IMR-90 (cell line): ENCODE data around the gene CHRDL1. TPM values are rescaled to one million over a fixed set of nuclear protein-coding genes. Genes with fewer than 3 reads are reported as not detected.

ENCODE experiments used
- ATAC-seq: fragments of 200-7000 bp; cut with Tn5 transposase; 2 replicates; pipeline ENCODE4 v1.9.1; 2020; ENCODE audit warnings: low read depth, mild to moderate bottlenecking, moderate library complexity
- BruUV-seq: library from RNA; stranded (reverse); fragments of 400-500 nt; replicated peaks from 2 replicates; lab custom pipeline; 2021; lab: Mats Ljungman, UMichigan
- CTCF ChIA-PET: fragments of 300-600 bp; formaldehyde crosslinking; extraction: SDS; loops from one replicate; lab custom pipeline; 2021; ENCODE audit warnings: antibody characterized with exemption; lab: Yijun Ruan, JAX
- POLR2A ChIA-PET: fragments of 300-600 bp; sonication (Branson Sonifier 250); formaldehyde crosslinking; loops from one replicate; lab custom pipeline; 2022; ENCODE audit warnings: antibody characterized with exemption; ENCODE audit not compliant: unreplicated experiment; lab: Charles Lee
- DNase-seq: peaks from one replicate; pipeline ENCODE4 v3.0.0; 2013
- H2AFZ ChIP-seq: replicated peaks from 2 replicates; pipeline ENCODE3; 2013; ENCODE audit warnings: low read length, mild to moderate bottlenecking; ENCODE audit not compliant: poor library complexity
- H2AK5ac ChIP-seq: 2 replicates; pipeline ENCODE4 v1.6.1; 2013; ENCODE audit warnings: low read depth, low read length, inconsistent platforms
- H2AK9ac ChIP-seq: replicated peaks from 2 replicates; pipeline ENCODE3; 2013; ENCODE audit warnings: mild to moderate bottlenecking, low read depth, low read length, moderate library complexity; ENCODE audit not compliant: poor library complexity
- H2BK120ac ChIP-seq: 2 replicates; pipeline ENCODE4 v1.6.1; 2013; ENCODE audit warnings: low read depth, low read length, inconsistent platforms
- H2BK15ac ChIP-seq: 3 replicates; pipeline ENCODE4 v1.6.1; 2013; ENCODE audit warnings: low read depth, low read length, inconsistent platforms
- H2BK20ac ChIP-seq: 2 replicates; pipeline ENCODE4 v1.6.1; 2013; ENCODE audit warnings: low read depth, mild to moderate bottlenecking, inconsistent platforms, low read length, moderate library complexity
- H2BK5ac ChIP-seq: 2 replicates; pipeline ENCODE4 v1.6.1; 2013; ENCODE audit warnings: mild to moderate bottlenecking, low read depth, low read length, inconsistent platforms; ENCODE audit not compliant: poor library complexity, severe bottlenecking
- H3K14ac ChIP-seq: replicated peaks from 2 replicates; pipeline ENCODE4 v1.6.1; 2013; ENCODE audit warnings: low read depth, low read length, inconsistent platforms
- H3K18ac ChIP-seq: 2 replicates; pipeline ENCODE4 v1.6.1; 2013; ENCODE audit warnings: low read depth, low read length, control low read depth
- H3K23ac ChIP-seq: 2 replicates; pipeline ENCODE4 v1.6.1; 2013; ENCODE audit warnings: low read depth, low read length, inconsistent platforms
- H3K27ac ChIP-seq: 2 replicates; pipeline ENCODE4 v1.5.1; 2013; ENCODE audit warnings: mild to moderate bottlenecking, control low read depth, low read length; ENCODE audit not compliant: insufficient read depth
- H3K27me3 ChIP-seq: 2 replicates; pipeline ENCODE4 v1.6.1; 2013; ENCODE audit warnings: low read length; ENCODE audit not compliant: control insufficient read depth, insufficient read depth
- H3K36me3 ChIP-seq: 2 replicates; pipeline ENCODE4 v1.6.1; 2013; ENCODE audit warnings: low read length, mixed read lengths; ENCODE audit not compliant: control insufficient read depth, insufficient read depth
- H3K4ac ChIP-seq: 2 replicates; pipeline ENCODE4 v1.6.1; 2013; ENCODE audit warnings: low read depth, low read length, inconsistent platforms
- H3K4me1 ChIP-seq: 2 replicates; pipeline ENCODE4 v1.6.1; 2013; ENCODE audit warnings: low read length, mixed read lengths; ENCODE audit not compliant: control insufficient read depth, insufficient read depth
- H3K4me2 ChIP-seq: 2 replicates; pipeline ENCODE4 v1.6.1; 2013; ENCODE audit warnings: low read depth, mild to moderate bottlenecking, control low read depth, low read length, moderate library complexity
- H3K4me3 ChIP-seq: 2 replicates; pipeline ENCODE4 v1.5.1; 2013; ENCODE audit warnings: low read depth, mild to moderate bottlenecking, control low read depth, low read length, moderate library complexity; ENCODE audit not compliant: insufficient read depth
- H3K56ac ChIP-seq: 2 replicates; pipeline ENCODE4 v1.6.1; 2013; ENCODE audit warnings: low read length, inconsistent platforms; ENCODE audit not compliant: insufficient read depth; ENCODE audit errors: extremely low read depth
- H3K79me1 ChIP-seq, 2 experiments: 2 replicates each; pipeline ENCODE4 v1.6.1; 2013; ENCODE audit warnings: low read length in 2 of 2, inconsistent platforms in 1 of 2, low read depth in 1 of 2
- H3K9ac ChIP-seq: 2 replicates; pipeline ENCODE4 v1.6.1; 2013; ENCODE audit warnings: low read depth, low read length, control low read depth
- H3K9me1 ChIP-seq: 2 replicates; pipeline ENCODE4 v1.6.1; 2013; ENCODE audit warnings: low read length, inconsistent platforms; ENCODE audit not compliant: insufficient read depth
- H3K9me3 ChIP-seq: 2 replicates; pipeline ENCODE4 v1.6.1; 2013; ENCODE audit warnings: low read length; ENCODE audit not compliant: control insufficient read depth, insufficient read depth
- H4K20me1 ChIP-seq: 2 replicates; pipeline ENCODE4 v1.6.1; 2013; ENCODE audit warnings: low read length, inconsistent platforms; ENCODE audit not compliant: insufficient read depth
- H4K5ac ChIP-seq: 2 replicates; pipeline ENCODE4 v1.6.1; 2013; ENCODE audit warnings: mild to moderate bottlenecking, low read depth, low read length, control low read depth
- H4K8ac ChIP-seq, 2 experiments: 2 replicates each; pipeline ENCODE4 v1.6.1; 2013; ENCODE audit warnings: low read depth in 2 of 2, low read length in 2 of 2, control low read depth in 1 of 2, inconsistent platforms in 1 of 2
- H4K91ac ChIP-seq: 2 replicates; pipeline ENCODE4 v1.6.1; 2013; ENCODE audit warnings: low read depth, low read length, inconsistent platforms; ENCODE audit not compliant: insufficient read depth
- RFX5 ChIP-seq: IDR thresholded peaks from 2 replicates; pipeline ENCODE4 v1.8.0; 2012; ENCODE audit warnings: low read depth, mild to moderate bottlenecking, low read length, moderate library complexity
- WGBS, 2 experiments: methylation state at CpG; one replicate each; pipeline versions ENCODE4 v1.1.5 to v1.1.7; 2013; ENCODE audit warnings: missing lambda C conversion rate in 2 of 2; ENCODE audit not compliant: insufficient read length in 1 of 2; ENCODE audit errors: extremely low coverage in 2 of 2; 5-methylcytosine and 5-hydroxymethylcytosine counted together
- dilution Hi-C: fragments of 300-500 bp; cut with HindIII; formaldehyde crosslinking; loops from one replicate; pipeline ENCODE4 v1.14.3; 2018; ENCODE audit warnings: low sequenced_read_pairs; ENCODE audit not compliant: unreplicated experiment
- in situ Hi-C: fragments of 300-500 bp; cut with MboI; formaldehyde crosslinking; loops from 3 replicates; pipeline ENCODE4 v1.14.3; 2019; ENCODE audit warnings: low sequenced_read_pairs, inconsistent platforms, mixed read lengths
- intact Hi-C: fragments of 100-400 bp; cut with micrococcal nuclease; formaldehyde crosslinking; loops from 2 replicates; pipeline ENCODE4 v1.10.0; 2022
- polyA plus RNA-seq, 3 experiments: library from polyadenylated mRNA; depleted of rRNA; stranded (reverse); fragments of >200 nt; gene quantifications; 2 replicates each; pipeline ENCODE4 v1.2.3, GENCODE V29; 2012; ENCODE audit warnings: low replicate concordance in 1 of 3
- total RNA-seq: library from RNA; depleted of rRNA; stranded (reverse); fragments of >200 nt; gene quantifications from 2 replicates; pipeline ENCODE4 v1.2.3, GENCODE V29; 2012

CHRDL1 gene
- total and polyA plus RNA-seq, 2 of the 4 experiments (the other 2 are of a cell fraction): 0.36 to 0.58 TPM

GRCh38 chrX:110746014-110746413, 49.6 kb downstream of the CHRDL1 start:
- H3K9me1 ChIP-seq: no peaks in the 10 kb centered on the region; the same call in 1 of the 2 replicates

More at GRCh38 chrX:110746014-110746413, 49.6 kb downstream of the CHRDL1 start:
- no peak overlapping the region for H2BK5ac ChIP-seq
- no peak overlapping the region for H2AK9ac ChIP-seq
- intact Hi-C loops (no loop called here), in situ Hi-C loops (no loop called here), dilution Hi-C loops (no loop called here)
- no peak overlapping the region for H2AK5ac ChIP-seq
- no peak overlapping the region for H3K27ac ChIP-seq
- H3K79me1 ChIP-seq: no peaks in the 10 kb centered on the region
- H3K9ac ChIP-seq: no peak overlapping the region
- no CpG with 5 or more reads among the region's 4 CpGs for WGBS, 2 experiments
- no peak overlapping the region for H2BK15ac ChIP-seq
- H4K20me1 ChIP-seq: no peaks in the 10 kb centered on the region
- H3K4me1 ChIP-seq: peaks cover 4% of the 10 kb centered on the region; the same call in 1 of the 2 replicates
- no peak overlapping the region for H3K4me3 ChIP-seq
- no peak overlapping the region for H4K5ac ChIP-seq
- ATAC-seq: no peak
- no peaks in the 10 kb centered on the region for H3K9me3 ChIP-seq
- H3K27me3 ChIP-seq: peaks cover 12% of the 10 kb centered on the region; the same call in 1 of the 2 replicates
- H3K18ac ChIP-seq: no peak overlapping the region
- no peaks in the 10 kb centered on the region for H3K36me3 ChIP-seq
- DNase-seq: no peak
- H2AFZ ChIP-seq: no peak overlapping the region
- ChIA-PET POLR2A (no interaction called here), CTCF (no interaction called here)
- no peak for TF ChIP-seq RFX5
- H3K4me2 ChIP-seq: no peak overlapping the region
- no peak overlapping the region for H3K4ac ChIP-seq
- no peak overlapping the region for H2BK20ac ChIP-seq
- H3K14ac ChIP-seq: no peak overlapping the region
- H3K56ac ChIP-seq: no peak overlapping the region
- H2BK120ac ChIP-seq: no peak overlapping the region
- H4K91ac ChIP-seq: no peak overlapping the region
- BruUV-seq: no TSS peak
- no peak overlapping the region for H4K8ac ChIP-seq
- H3K23ac ChIP-seq: no peak overlapping the region
